ENCODE results near the gene SEC11C. TPM values are rescaled to one million over a fixed set of nuclear protein-coding genes. Genes with fewer than 3 reads are reported as not detected.
A peak's percentile ranks its signal among the peaks of the same experiment; 100 is the strongest.

Gene SEC11C
- polyA plus RNA-seq, 2 of the 4 experiments (the other 2 are of a cell fraction): 66.5 to 94.9 TPM

GRCh38 chr18:59139291-59139614, 431 bp upstream of the SEC11C start:
- DNase-seq (ENCODE audit: low read depth in 1 of 2, low spot score in 1 of 2): peak; percentile 88 to 91
- ChIA-PET POLR2A (no interaction called here), CTCF (no interaction called here)
- H3K4me2 ChIP-seq: peak overlapping the region; percentile 74
- TF ChIP-seq ZC3H11A (IDR thresholded peaks at IDR 0.05) (no peak), SMC3 (IDR thresholded peaks at IDR 0.05) (no peak), RNF2 (IDR thresholded peaks at IDR 0.05; ENCODE audit: borderline replicate concordance, low read depth) (no peak), ZSCAN20 (CRISPR knock-in tag; IDR thresholded peaks at IDR 0.05) (no peak), NFE2L2 (conservative IDR thresholded peaks at IDR 0.05; ENCODE audit: low read length) (no peak), RAD21 (conservative IDR thresholded peaks at IDR 0.05 in 1 of 2, IDR thresholded peaks at IDR 0.05 in 1 of 2) (no peak), HEYL (CRISPR knock-in tag; IDR thresholded peaks at IDR 0.05) (no peak)
- peak overlapping the region; percentile 75 for H3K4me3 ChIP-seq
- no peak for FAIRE-seq
- peak overlapping the region; percentile 81 to 92 for H3K27ac ChIP-seq
- peak; percentile 91 to 94 for ATAC-seq
- 0 out of 3 replicates have a peak, but pooled peaks cover 3% of the 10 kb centered on the region for H3K4me1 ChIP-seq
- no peaks in the 10 kb centered on the region for H3K9me3 ChIP-seq
- 2% methylated on average over 4 of the region's 15 CpGs for WGBS (ENCODE audit: missing lambda C conversion rate)

GRCh38 chr18:59140302-59140885, 710 bp downstream of the SEC11C start:
- FAIRE-seq (no peak), ATAC-seq (peak; percentile 17 to 36), DNase-seq (ENCODE audit: low read depth in 1 of 2, low spot score in 1 of 2) (peak in 1 of 2 experiments; percentile 5)
- POLR2A ChIA-PET: interaction anchor here (0.8 to 1.0 kb wide), 2 partner anchors 57 to 355 kb away, joined by 3 read pairs; no protein-coding TSS in a partner anchor
- H3K4me1 ChIP-seq: 0 out of 3 replicates have a peak, but pooled peaks cover 3% of the 10 kb centered on the region
- peak overlapping the region; percentile 71 for H3K4me2 ChIP-seq
- peak overlapping the region; percentile 69 to 92 for H3K27ac ChIP-seq
- no peaks in the 10 kb centered on the region for H3K9me3 ChIP-seq
- CTCF ChIA-PET: interaction anchor here (0.7 to 0.9 kb wide), 2 partner anchors 49 to 372 kb away, joined by 3 to 4 read pairs; no protein-coding TSS in a partner anchor
- TF ChIP-seq MAZ (IDR thresholded peaks at IDR 0.05; ENCODE audit: borderline replicate concordance, low read depth, low read length) (no peak), REST (IDR thresholded peaks at IDR 0.05) (peak; percentile 68)
- H3K4me3 ChIP-seq: peak overlapping the region; percentile 75
- 4% methylated on average over 13 of the region's 16 CpGs for WGBS (ENCODE audit: missing lambda C conversion rate)

- ATAC-seq (no peak), DNase-seq (ENCODE audit: low read depth in 1 of 2, low spot score in 1 of 2) (no peak), FAIRE-seq (no peak)
- Histone ChIP-seq H3K4me1 (0 out of 3 replicates have a peak, but pooled peaks cover 3% of the 10 kb centered on the region), H3K27ac (no peak overlapping the region), H3K4me3 (no peak overlapping the region), H3K9me3 (no peaks in the 10 kb centered on the region), H3K4me2 (peak overlapping the region; percentile 71; the same call in 1 of the 3 replicates)
- CTCF ChIA-PET: no interaction called here
- POLR2A ChIA-PET: no interaction called here
- 100% methylated on average over 1 of the region's 1 CpG for WGBS (ENCODE audit: missing lambda C conversion rate)
- no peak for TF ChIP-seq GATA3 (IDR thresholded peaks at IDR 0.05; ENCODE audit: borderline replicate concordance)
- no peak for TF ChIP-seq BCL3 (IDR thresholded peaks at IDR 0.05)
- TF ChIP-seq NR3C1 (IDR thresholded peaks at IDR 0.05): no peak
- TF ChIP-seq PBX3 (IDR thresholded peaks at IDR 0.05): no peak
- TF ChIP-seq HOXB5 (CRISPR knock-in tag; IDR thresholded peaks at IDR 0.05): no peak
- TF ChIP-seq JUNB (IDR thresholded peaks at IDR 0.05): no peak
Measured at GRCh38 chr18:59141294-59142068, 1.8 kb downstream of the SEC11C start.
